Epithelial cell of umbilical artery (primary cell): Measurements from ENCODE around the gene MRPL52. TPM values are rescaled to one million over a fixed set of nuclear protein-coding genes. Genes with fewer than 3 reads are reported as not detected.

Experiments
- total RNA-seq: library from RNA; depleted of rRNA; stranded (reverse); fragments of >200 nt; gene quantifications from 2 replicates; pipeline ENCODE4 v1.2.3, GENCODE V29; 2014

Gene MRPL52
- 87.1 and 108 TPM in 2 replicates for total RNA-seq

DNA sequence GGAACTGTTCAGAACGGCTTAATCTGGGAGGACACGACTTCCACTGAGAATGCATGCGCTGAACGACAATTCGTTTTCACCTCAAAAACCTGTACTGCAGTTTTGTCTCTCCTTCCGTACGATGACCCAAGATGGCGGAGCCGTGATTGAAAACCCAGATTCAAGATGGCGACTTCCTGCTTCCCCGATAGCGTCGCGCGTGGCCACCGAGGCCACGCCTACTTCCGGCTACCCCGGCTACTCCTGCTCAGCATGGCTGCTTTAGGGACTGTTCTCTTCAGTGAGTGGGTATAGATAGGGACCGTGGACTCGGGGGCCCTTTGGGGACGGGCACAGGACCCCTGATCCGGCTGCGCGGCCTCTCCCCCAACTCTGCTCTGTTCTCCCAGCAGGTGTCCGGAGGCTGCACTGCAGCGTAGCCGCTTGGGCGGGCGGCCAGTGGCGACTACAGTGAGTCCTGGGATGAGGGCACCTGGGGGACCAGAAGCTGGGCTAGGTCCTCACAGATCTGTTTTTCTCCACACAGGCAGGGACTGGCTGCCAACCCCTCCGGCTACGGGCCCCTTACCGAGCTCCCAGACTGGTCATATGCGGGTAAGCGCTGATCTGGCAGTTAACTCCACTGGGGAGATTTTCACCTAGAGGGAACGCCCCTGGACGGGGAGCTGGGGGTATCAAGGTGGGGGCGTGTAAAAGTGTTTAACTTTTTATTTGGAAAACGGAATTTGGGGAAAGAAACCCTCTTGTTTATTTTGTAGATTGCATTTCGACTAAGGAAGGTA lies at the start of gene MRPL52:
Gene MRPL52, plus strand, starts transcription at position 227 of the 782 bp plus-strand sequence. Its CDS starts 26 bp downstream, at position 253.

DNA sequence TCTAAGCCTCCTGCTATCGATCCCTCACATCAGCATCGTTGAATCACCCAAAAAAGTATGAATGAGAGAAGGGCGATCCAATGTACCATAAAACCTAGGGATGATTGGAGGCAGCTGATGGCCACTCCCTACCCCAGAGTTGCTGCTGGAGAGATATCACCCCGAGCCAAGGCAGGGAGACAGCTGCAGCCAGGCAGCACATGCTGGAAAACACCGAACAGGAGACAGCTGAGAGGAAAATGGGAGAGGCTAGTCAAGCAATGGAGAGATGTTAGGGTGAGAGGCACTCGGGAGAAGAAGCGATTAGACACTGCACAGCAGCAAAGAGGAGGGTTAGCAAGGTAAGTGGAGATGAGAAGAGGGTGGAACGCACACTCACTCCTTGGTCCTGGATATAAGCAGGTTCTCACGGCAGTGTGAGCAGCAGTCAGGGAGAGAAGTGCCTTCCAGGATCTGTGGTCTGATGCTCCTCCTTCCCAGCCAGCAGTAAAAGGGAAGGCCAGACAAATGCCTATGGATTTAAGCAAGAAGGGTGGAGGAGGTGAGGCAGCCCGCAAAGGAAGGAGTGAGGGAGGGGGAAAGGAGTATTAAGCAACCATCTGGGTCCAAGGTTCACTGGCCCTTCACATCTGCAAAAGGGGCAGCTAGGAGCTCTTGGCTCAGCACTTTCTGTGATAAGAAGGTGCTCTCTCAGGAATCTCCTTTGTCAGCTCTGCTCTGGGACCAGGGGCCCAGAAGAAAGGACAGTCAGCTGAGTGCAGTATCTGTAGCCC lies 14.6 kb upstream of the MRPL52 start, which contains the start of gene SLC7A7:
Gene SLC7A7, minus strand, starts transcription at position 495 of the 773 bp plus-strand sequence. CDS start 2,037 bp downstream, outside the sequence.

DNA sequence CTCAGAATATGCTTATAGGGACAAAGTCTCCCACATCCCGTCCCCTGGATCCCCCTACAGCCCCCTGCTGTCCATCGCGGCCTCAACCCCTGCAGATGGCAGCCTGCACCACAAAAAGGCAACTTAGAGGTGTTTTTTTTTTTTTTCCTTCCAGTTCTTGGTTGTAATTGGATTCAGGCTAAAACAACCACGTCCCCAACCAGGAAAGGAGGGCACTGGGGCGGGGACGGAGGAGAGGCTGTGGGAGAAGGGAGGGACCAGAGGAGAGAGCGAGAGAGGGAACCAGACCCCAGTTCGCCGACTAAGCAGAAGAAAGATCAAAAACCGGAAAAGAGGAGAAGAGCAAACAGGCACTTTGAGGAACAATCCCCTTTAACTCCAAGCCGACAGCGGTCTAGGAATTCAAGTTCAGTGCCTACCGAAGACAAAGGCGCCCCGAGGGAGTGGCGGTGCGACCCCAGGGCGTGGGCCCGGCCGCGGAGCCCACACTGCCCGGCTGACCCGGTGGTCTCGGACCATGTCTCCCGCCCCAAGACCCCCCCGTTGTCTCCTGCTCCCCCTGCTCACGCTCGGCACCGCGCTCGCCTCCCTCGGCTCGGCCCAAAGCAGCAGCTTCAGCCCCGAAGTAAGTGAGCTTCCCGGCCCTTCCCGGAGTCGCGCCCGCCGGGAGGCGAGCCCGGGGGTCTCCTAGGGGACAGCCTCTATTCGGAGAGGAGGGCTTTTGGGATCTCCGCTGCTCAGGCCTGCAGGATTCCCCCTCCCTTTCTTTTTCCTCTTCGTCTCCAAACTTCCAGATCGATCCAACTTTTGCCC lies 6.8 kb downstream of the MRPL52 start, which contains the start of gene MMP14:
Gene MMP14, plus strand, starts transcription at position 285 of the 813 bp plus-strand sequence. Its CDS starts 233 bp downstream, at position 518.

GRCh38 chr14:22871224-22872032 lies 41.7 kb downstream of the MRPL52 start, which contains the start of gene LRP10:
Gene LRP10, plus strand, starts transcription at chr14:22871740. Its CDS starts 564 bp downstream, at chr14:22872304.

GRCh38 chr14:22883173-22883976 lies 53.7 kb downstream of the MRPL52 start, which contains the start of gene REM2:
Gene REM2, plus strand, starts transcription at chr14:22883222. Its CDS starts 66 bp downstream, at chr14:22883288.

Other genes starting within 250 kb of the MRPL52 start
- gene DAD1, start 240.7 kb upstream of the MRPL52 start, total RNA-seq, result 364 and 527 TPM in 2 replicates
- gene ABHD4, start 231.6 kb upstream of the MRPL52 start, total RNA-seq, result 5.5 and 13.2 TPM in 2 replicates
- gene OR6J1, start 185.5 kb upstream of the MRPL52 start, total RNA-seq, result not detected in 2 replicates
- gene OXA1L, start 63.2 kb upstream of the MRPL52 start, total RNA-seq, result 57.8 and 90.7 TPM in 2 replicates
- 10.1 and 23.3 TPM in 2 replicates for gene SLC7A7, start 14.5 kb upstream of the MRPL52 start, total RNA-seq
- 251 and 265 TPM in 2 replicates for gene MMP14, start 6.7 kb downstream of the MRPL52 start, total RNA-seq
- gene LRP10, start 41.9 kb downstream of the MRPL52 start, total RNA-seq, result 37.5 and 40.0 TPM in 2 replicates
- gene REM2, start 53.3 kb downstream of the MRPL52 start, total RNA-seq, result under 0.01 TPM in 1 of 2 replicates, not detected in the other
- 53.6 and 188 TPM in 2 replicates for gene RBM23, start 89.3 kb downstream of the MRPL52 start, total RNA-seq
- 61.9 and 88.7 TPM in 2 replicates for gene PRMT5, start 99.5 kb downstream of the MRPL52 start, total RNA-seq
- gene HAUS4, start 127.2 kb downstream of the MRPL52 start, total RNA-seq, result 56.8 and 67.9 TPM in 2 replicates
- 53.6 and 89.1 TPM in 2 replicates for gene AJUBA, start 152.7 kb downstream of the MRPL52 start, total RNA-seq
- gene C14orf93, start 180.3 kb downstream of the MRPL52 start, total RNA-seq, result 4.5 and 5.6 TPM in 2 replicates
- gene PSMB5, start 205.0 kb downstream of the MRPL52 start, total RNA-seq, result 287 and 492 TPM in 2 replicates
- gene PSMB11, start 212.3 kb downstream of the MRPL52 start, total RNA-seq, result not detected in 2 replicates
- 7.5 and 12.5 TPM in 2 replicates for gene CDH24, start 227.6 kb downstream of the MRPL52 start, total RNA-seq